NOMO-1 treated with DMSO at 0.1 percent for 48 hours (cell line): ENCODE measurements around the gene CNGA3.
"Not testable (repeated sequence)": the region's sequence is repeated elsewhere in the genome, so short reads cannot be mapped to it uniquely, and the experiment has no call there.

ENCODE experiments used
- DNase-seq: peaks from one replicate; lab custom pipeline; 2025; ENCODE audit not compliant: unreplicated experiment; lab: John Stamatoyannopoulos, UW

Gene CNGA3

DNA sequence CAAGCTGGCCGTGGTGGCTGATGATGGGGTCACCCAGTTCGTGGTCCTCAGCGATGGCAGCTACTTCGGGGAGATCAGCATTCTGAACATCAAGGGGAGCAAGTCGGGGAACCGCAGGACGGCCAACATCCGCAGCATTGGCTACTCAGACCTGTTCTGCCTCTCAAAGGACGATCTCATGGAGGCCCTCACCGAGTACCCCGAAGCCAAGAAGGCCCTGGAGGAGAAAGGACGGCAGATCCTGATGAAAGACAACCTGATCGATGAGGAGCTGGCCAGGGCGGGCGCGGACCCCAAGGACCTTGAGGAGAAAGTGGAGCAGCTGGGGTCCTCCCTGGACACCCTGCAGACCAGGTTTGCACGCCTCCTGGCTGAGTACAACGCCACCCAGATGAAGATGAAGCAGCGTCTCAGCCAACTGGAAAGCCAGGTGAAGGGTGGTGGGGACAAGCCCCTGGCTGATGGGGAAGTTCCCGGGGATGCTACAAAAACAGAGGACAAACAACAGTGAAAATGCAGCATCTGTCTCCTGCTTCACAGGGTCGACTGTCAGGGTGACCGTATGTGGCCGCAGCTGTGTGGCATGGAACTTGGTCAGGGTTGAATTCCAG, 50.6 kb downstream of the CNGA3 start:
- no peak for DNase-seq

DNA sequence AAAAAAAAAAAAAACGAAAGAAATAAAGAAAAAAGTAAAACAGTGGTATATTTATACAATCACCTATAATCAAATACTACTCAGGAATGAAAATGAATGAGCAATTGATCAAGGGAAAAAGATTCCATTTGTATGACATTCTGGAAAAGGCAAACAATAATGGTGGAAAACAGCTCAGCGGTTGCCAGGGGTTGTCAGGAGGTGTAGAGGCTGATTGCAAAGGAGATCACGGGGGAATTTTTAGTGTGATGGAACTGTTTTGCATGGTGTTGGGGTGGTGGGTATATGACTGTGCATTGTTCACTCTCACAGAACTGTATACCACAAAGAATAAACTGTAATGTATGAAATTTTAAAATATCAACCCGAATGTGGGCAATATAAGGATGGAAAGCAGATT, 52.9 kb downstream of the CNGA3 start:
- no peak for DNase-seq

DNA sequence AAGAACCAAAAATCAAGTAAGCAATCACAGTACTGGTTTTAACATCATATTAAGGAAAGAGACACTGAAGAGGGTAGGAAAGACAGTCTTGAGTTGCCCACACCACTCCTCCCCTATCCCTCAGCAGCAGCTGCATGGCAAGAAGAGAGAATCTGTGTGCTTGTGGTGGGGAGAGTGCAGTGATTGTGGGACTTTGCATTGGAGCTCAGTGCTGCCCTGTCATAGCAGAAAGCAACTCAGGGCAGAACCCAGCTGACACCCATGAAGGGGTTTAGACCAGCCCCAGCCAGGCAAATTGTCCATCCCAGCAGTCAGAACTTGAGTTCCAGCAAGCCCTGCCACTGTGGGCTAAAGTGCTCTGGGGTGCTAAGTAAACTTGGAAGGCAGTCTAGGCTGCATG, 57.6 kb downstream of the CNGA3 start:
- DNase-seq = no peak

DNA sequence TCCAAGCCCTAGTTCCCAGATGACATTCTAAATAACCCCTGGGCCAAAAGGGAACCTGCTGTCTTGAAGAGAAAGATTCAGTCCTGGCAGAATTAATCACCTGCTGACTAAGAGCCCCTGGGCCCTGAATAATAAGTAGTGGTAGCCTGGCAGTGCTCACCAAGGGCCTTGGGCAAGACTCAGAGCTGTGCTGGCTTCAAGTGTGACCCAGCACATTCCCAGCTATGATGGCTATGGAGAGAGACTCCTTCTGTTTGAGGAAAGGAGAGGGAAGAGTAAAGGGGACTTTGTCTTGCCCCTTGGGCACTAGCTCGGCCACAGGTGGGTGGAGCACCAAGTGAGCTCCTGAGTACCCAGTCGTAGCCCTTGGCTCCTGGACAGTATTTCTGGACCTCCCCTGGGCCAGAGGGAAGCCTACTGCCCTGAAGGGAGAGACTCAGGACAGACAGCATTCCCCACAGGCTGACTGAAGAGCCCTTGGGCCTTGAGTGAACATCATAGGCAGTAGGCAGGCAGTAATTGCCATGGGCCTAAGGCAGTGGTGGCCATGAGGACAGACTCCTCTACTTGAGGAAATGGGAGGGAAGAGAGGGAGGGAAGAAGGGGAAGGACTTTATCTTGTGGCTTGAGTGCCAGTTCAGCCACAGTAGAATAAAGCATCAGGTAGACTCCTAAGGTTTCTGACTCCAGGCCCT, 58.4 kb downstream of the CNGA3 start:
- no peak for DNase-seq

DNA sequence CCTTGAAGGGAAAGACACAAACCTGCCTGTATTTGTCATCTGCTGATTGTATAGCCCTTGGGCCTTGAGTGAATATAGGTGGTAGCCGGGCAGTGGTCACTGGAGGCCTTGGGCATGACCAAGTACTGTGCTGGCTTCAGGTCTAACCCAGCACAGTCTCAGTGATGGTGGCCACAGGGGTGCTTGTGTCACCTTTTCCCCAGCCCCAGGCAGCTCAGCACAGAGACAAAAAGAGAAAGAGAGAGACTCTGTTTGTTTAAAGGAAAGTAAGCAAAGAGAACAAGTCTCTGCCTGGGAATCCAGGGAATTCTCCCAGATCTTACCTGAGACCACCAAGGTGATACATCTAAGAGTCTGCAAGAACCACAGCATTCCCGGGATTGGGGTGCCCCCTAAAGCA, 59.0 kb downstream of the CNGA3 start:
- DNase-seq = no peak

DNA sequence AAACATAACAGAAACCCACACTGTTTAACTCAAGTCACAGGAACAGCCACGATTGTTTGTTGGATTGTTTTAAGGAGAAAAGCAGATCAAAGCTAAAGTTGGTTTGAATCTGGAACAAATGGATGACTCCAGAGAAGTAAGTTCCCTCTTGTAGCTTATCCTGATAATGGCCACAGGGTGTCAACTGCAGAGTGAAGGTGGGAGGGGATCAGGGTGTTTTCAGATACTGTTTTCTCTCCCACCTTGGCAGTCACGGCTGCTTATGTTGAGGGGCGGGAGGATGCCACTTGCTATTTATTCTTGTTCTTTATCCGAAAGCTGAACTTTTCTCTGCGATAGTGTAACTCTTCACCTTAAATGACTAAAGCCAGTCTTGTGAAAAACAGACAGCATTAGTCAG, 61.9 kb downstream of the CNGA3 start:
- DNase-seq = no peak

DNA sequence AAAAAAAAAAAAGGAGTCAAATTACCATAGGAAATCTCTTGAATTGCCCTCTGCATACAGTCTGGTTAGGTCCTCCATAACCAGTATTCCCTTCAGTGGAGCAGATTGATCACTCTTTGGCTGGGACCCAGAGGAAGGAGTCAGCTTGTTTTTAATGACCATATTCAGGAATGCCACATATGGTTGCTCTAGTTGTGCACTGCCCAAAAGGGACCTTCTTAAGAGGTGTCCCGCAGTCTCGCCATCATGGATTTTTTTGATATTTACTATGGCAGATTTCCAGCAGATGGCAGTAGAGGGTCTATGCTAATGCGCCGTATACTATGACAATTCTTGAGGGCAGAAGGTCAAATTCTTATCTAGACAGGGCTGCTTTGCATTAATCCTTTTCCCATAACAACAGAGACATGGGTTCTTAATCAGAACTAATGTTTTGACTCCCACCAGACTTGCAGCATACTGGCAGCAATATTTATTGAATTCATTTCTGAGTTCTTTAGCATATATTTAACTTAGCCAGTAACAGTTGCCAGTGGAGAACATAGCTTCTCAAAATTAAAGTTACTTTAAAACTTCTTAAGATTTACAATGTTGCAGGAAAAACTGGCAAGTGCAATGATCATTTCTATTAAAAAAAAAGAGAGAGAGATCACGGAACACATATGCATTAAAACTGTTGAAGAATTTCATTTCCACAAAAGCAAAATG, 66.6 kb downstream of the CNGA3 start:
- DNase-seq = peak; percentile 60

DNA sequence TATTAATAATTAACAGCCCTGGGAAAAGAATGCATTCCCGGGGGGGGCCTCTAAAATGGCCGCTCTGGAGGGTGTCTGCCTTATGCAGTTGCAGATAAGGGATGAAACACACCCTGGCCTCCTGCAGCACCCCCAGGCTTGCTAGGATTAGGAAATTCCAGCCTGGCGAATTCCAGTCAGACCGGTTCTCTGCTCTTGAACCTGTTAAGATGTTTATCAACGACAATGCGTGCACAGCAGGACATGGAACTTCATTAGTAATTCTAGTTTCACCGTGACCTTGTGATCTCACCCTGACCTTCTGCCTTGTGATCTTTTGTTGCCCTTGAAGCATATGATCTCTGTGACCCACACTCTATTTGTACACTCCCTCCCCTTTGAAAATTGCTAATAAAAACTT, 68.0 kb downstream of the CNGA3 start:
- DNase-seq = not testable (repeated sequence)

DNA sequence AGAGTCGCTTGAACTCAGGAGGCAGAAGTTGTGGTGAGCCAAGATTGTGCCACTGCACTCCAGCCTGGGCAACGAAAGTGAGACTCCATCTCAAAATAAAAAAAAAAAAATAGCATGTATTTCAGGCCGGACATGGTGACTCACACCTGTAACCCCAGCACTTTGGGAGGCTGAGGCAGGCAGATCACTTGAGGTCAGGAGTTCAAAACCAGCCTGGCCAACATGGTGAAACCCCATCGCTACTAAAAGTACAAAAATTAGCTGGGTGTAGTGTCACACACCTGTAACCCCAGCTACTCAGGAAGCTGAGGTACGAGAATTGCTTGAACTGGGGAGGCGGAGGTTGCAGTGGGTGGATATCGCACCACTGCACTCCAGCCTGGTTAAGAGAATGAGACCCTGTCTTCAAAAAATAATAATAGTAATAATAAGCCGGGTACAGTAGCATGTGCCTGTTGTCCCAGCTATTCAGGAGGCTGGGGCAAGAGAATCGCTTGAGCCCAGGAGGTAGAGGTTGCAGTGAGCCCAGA, 69.5 kb downstream of the CNGA3 start:
- not testable (repeated sequence) for DNase-seq

DNA sequence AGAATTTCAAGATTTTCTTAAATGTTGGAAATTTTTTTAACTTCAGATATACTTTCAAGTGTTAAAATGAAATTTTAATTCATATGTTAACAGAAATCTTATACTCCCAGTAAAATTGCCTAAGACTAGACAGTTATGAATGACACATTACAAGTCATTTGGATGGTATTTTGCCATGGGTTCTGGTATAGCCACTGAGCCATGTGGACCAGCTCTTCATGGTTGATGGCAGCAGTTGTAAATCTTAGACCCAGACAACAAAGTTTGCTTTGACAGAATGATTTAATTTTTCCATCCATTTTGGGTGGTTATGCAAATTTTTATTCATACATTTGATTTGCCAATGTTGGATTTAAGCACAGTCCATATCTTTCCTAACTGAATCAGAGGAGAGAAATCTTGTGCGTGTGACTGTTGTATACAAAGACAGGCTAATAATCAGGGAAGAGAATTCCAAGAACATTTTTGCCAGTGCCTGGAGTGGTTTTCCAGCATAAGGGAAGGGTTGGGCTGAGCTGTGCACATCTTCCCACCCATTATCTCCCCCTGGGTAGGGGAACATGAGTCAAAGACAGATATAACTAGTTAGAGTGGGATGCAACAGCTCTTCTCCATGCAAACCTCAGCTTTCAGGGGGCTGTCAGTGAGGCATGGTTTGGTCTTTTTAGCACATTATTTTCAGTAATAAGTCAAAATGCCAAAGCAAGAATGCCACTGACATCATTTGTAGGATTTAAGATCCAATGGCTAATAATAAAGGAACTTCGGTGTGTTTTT, 70.3 kb downstream of the CNGA3 start:
- DNase-seq = no peak

DNA sequence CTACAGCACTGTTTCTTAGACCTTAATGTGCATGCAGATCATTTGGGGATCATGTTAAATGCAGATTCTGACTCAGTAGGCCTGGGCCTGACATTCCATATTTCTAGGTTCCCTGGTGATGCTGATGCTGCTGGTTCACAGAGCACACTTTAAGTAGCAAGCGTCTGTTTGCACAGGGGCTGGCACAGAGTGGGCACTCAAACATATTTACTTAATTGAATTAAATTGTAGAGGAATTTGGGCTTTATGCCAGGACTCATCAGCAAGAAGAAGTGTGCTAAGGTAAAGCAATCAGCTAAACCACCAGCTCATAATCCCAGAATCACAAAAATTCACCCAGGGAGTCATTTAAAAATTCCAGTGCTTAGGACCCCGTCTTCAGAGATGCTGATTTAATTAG, 73.3 kb downstream of the CNGA3 start:
- DNase-seq = no peak

DNA sequence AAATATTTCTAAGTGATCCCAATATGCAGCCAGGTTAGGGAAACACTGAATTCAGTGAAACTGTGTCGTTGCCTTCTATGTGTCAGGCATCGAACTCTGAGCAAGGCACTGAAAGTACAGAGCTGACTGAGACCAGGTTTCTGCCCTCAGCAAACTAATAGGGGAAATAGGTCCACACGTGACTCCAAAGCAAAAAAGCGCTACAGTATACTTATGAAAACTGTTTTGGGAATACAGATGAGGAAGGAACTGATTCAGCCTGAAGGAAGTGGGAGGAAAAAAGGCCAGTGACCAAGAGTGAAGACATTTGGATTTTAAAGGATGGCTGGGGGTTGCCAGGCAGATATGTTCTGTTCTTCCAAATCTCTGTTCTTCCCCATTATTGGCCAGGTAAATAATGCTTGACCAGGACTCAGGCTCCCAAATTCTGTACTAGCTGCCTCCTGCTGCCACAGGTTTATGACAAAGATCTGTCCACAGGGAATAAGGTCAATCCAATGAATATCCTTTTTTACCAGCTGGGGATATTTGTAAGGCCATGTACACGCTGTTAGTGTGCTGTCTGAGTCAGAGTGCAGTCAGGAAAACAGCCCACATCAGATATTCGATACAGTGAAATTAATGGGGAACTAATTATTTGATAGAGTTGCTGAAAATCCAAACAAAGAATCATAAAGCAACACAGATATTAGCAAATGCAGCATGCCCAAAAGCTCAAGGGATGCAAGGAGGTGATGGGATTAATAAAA, 73.9 kb downstream of the CNGA3 start:
- DNase-seq = no peak

DNA sequence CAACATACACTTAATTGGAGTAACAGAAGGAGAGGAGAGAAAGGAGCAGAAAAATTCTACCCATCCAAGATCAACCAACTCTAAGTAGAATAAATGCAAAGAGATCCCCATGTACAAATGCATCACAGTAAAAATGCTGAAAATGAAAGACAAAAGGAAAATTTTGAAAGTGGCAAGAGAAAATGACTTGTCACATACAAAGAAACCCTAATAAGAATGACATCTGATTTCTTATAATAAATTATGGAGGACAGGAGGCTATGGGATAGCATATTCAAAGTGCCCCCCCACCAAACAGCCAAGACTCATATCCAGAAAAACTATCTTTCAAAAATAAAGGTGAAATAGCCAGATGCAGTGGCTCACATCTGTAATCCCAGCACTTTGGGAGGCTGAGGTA, 76.2 kb downstream of the CNGA3 start:
- DNase-seq = no peak

DNA sequence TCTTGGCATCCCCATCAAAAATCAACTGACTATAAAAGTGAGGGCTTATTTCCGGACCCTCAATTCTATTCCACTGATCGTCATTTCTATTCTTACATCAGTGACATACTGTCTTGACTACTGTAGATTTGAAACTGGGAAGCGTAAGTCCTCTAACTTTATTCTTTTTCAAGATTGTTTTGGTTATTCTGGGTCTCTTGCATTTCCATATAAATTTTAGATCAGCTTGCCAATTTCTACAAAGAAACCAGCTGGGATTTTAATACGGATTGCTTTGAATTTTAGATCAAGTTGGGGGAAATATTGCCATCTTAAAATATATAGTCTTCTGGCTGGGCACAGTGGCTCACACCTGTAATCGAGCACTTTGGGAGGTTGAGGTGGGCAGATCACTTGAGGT, 80.5 kb downstream of the CNGA3 start:
- DNase-seq = no peak

DNA sequence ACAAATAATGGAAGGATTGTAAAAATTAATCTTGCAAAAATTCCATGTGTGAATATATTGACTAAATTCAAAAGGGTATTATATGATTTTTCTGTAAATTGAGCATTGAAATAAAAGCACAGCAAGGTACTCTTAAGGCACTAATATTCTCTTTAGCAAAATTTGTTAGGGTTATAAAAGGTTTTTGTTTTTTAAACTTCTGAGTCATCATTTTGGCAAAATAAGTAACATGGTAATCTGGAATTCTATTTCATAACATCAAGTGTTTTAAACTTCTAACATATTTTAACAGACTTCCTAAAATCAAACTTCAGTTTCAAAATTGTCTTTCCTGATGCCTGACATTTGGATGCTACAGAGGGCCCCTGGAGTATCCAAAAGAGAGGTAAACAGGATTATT, 85.9 kb downstream of the CNGA3 start:
- no peak for DNase-seq

DNA sequence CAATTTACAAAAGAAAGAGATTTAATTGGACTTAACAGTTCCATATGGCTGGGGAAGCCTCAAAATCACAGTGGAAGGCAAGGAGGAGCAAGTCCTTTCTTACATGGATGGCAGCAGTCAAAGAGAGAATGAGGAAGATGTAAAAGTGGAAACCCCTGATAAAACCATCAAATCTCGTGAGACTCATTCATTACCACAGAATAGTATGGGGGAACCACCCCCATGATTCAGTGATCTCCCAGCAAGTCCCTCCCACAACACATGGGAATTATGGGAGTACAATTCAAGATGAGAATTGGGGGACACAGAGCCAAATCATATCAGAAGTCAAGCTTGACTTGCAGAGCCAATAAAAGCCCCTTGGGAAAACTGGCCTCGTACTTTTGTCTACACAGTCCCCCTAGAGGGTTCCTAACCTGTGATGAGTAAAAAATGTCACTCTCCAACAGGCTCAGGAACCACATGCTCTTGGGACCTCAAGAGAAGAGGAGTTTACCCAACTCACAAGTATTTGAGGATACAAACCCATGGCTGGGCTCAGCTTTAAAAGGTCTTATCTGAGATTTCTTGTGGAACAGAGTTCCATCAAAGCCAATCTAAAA, 87.2 kb downstream of the CNGA3 start:
- no peak for DNase-seq

DNA sequence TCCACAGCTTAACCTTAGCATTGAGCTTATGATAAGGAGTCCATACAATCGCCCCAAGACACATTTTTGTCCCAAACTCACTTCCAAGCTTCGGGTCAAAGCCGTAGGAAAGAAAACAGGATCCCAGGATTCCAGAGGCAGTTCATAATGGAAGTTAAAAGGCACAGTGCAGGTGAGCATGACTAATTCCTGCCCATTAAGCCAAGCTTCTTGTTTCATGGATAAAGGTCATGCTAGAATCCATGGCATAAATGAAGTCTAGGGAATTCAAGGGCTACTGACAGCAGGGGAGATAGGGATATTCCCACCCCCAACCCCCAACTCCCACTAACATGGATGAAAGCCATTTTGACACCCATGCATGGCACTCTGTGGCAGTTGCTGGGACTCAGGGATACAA, 88.2 kb downstream of the CNGA3 start:
- no peak for DNase-seq

DNA sequence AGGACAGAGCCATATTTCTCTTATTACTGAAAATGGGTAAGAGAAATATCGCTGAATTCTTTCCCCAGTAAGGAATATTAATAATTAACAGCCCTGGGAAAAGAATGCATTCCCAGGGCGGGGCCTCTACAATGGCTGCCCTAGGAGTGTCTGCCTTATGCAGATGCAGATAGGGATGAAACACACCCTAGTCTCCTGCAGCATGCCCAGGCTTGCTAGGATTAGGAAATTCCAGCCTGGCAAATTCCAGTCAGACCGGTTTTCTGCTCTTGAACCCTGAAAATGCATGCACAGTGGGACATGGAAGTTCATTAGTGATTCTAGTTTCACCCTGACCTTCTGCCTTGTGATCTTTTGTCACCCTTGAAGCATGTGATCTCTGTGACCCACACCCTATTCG, 89.4 kb downstream of the CNGA3 start:
- DNase-seq = not testable (repeated sequence)

DNA sequence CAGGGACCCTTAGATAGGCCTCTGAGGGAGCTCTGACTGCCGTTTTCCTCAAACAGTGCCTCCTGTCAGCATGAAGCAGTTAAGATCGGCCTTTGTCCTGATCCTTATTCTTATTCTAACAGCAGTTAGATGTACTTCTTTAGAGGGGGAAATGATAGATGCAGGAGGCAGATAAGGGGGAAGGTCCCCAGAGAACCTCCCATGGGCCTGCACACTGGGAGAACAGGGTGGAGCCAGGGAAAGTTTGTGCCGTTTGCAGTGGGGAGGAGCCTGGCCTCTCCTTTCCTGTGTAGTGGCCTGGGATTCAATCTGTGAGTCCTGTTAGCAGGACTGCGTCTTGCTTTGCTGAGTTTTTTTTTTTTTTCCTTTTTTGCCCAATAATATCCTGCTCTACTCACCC, 90.5 kb downstream of the CNGA3 start:
- no peak for DNase-seq
